ENCODE data around the gene CHRM3. TPM values are rescaled to one million over a fixed set of nuclear protein-coding genes. Genes with fewer than 3 reads are reported as not detected.

The CHRM3 gene
- polyA plus RNA-seq, 1 experiment = not detected

GRCh38 chr1:239392271-239392670 is 5.9 kb downstream of the CHRM3 start:
- CTCF ChIA-PET = no interaction called here
- Histone ChIP-seq H3K27me3 (ENCODE audit: control insufficient read depth, insufficient read depth, low read length) (no peaks in the 10 kb centered on the region), H3K4me3 (ENCODE audit: low read depth, low read length) (no peak overlapping the region)

GRCh38 chr1:239394107-239394506 is 7.7 kb downstream of the CHRM3 start:
- DNase-seq (ENCODE audit: low read depth, low spot score) = no peak
- TF ChIP-seq CTCF (IDR thresholded peaks at IDR 0.05; ENCODE audit: low read depth, low read length) = no peak
- POLR2A ChIA-PET = no interaction called here
- H3K4me3 ChIP-seq (ENCODE audit: low read depth, low read length) = no peak overlapping the region
- peaks cover 11% of the 10 kb centered on the region; the same call in 1 of the 2 replicates for H3K9me3 ChIP-seq (ENCODE audit: control insufficient read depth, insufficient read depth, low read length)
- H3K27ac ChIP-seq (ENCODE audit: low read depth, low read length) = no peak overlapping the region
- H3K27me3 ChIP-seq (ENCODE audit: control insufficient read depth, insufficient read depth, low read length) = no peaks in the 10 kb centered on the region
- CTCF ChIA-PET = no interaction called here

More at GRCh38 chr1:239392271-239392670, 5.9 kb downstream of the CHRM3 start:
- TF ChIP-seq CTCF (IDR thresholded peaks at IDR 0.05; ENCODE audit: low read depth, low read length) = no peak
- POLR2A ChIA-PET = no interaction called here
- Histone ChIP-seq H3K9me3 (ENCODE audit: control insufficient read depth, insufficient read depth, low read length) (peaks cover 14% of the 10 kb centered on the region), H3K27ac (ENCODE audit: low read depth, low read length) (no peak overlapping the region)
- no peak for DNase-seq (ENCODE audit: low read depth, low spot score)

GRCh38 chr1:239413916-239414315 is 27.5 kb downstream of the CHRM3 start:
- CTCF ChIA-PET = no interaction called here
- no peak overlapping the region for H3K4me3 ChIP-seq (ENCODE audit: low read depth, low read length)
- H3K27me3 ChIP-seq (ENCODE audit: control insufficient read depth, insufficient read depth, low read length) = no peaks in the 10 kb centered on the region
- DNase-seq (ENCODE audit: low read depth, low spot score) = no peak
- peaks cover 18% of the 10 kb centered on the region for H3K9me3 ChIP-seq (ENCODE audit: control insufficient read depth, insufficient read depth, low read length)
- TF ChIP-seq CTCF (IDR thresholded peaks at IDR 0.05; ENCODE audit: low read depth, low read length) = no peak
- POLR2A ChIA-PET = no interaction called here
- no peak overlapping the region for H3K27ac ChIP-seq (ENCODE audit: low read depth, low read length)

GRCh38 chr1:239417221-239417620 is 30.9 kb downstream of the CHRM3 start:
- Histone ChIP-seq H3K4me3 (ENCODE audit: low read depth, low read length) (no peak overlapping the region), H3K27ac (ENCODE audit: low read depth, low read length) (no peak overlapping the region), H3K9me3 (ENCODE audit: control insufficient read depth, insufficient read depth, low read length) (peaks cover 9% of the 10 kb centered on the region), H3K27me3 (ENCODE audit: control insufficient read depth, insufficient read depth, low read length) (no peaks in the 10 kb centered on the region)
- no peak for TF ChIP-seq CTCF (IDR thresholded peaks at IDR 0.05; ENCODE audit: low read depth, low read length)
- ChIA-PET POLR2A (no interaction called here), CTCF (no interaction called here)
- no peak for DNase-seq (ENCODE audit: low read depth, low spot score)

- TF ChIP-seq CTCF (IDR thresholded peaks at IDR 0.05; ENCODE audit: low read depth, low read length) = no peak
- POLR2A ChIA-PET = no interaction called here
- no peak for DNase-seq (ENCODE audit: low read depth, low spot score)
- H3K27ac ChIP-seq (ENCODE audit: low read depth, low read length) = no peak overlapping the region
- no peaks in the 10 kb centered on the region for H3K27me3 ChIP-seq (ENCODE audit: control insufficient read depth, insufficient read depth, low read length)
- peaks cover 3% of the 10 kb centered on the region for H3K9me3 ChIP-seq (ENCODE audit: control insufficient read depth, insufficient read depth, low read length)
- H3K4me3 ChIP-seq (ENCODE audit: low read depth, low read length) = no peak overlapping the region
- CTCF ChIA-PET = no interaction called here
Observed at GRCh38 chr1:239417986-239418640, 31.7 kb downstream of the CHRM3 start.

Measured in AG04450 (cell line).